GM12864 (cell line): ENCODE results near the gene TMEM79.

Experiments
- DNase-seq: peaks from one replicate; pipeline ENCODE4 v3.0.0-alpha.2; 2011; ENCODE audit warnings: low read depth
- H3K4me3 ChIP-seq: 2 replicates; pipeline ENCODE4 v1.5.1; 2011; ENCODE audit warnings: mild to moderate bottlenecking, low read depth, low read length, control low read depth
- CTCF ChIP-seq: IDR thresholded peaks from 2 replicates; pipeline ENCODE4 v1.5.1; 2011; ENCODE audit warnings: low read depth, mild to moderate bottlenecking, moderate library complexity, low read length, control low read depth, inconsistent platforms; ENCODE audit errors: missing control alignments

The TMEM79 gene

GRCh38 chr1:156295391-156295947, 11.3 kb downstream of the TMEM79 start, which contains the start of gene GLMP:
GLMP (minus strand) TSS chr1:156295679; CDS start chr1:156295645, 34 bp downstream.
- H3K4me3 ChIP-seq = peak within 1 kb of the TSS; percentile 65
- DNase-seq = no peak
- no peak for TF ChIP-seq CTCF

- TF ChIP-seq CTCF = no peak
- H3K4me3 ChIP-seq = no peak within 1 kb of the TSS
- no peak for DNase-seq
Measured at GRCh38 chr1:156298852-156299357, 14.8 kb downstream of the TMEM79 start, which contains the start of gene VHLL. VHLL (minus strand) TSS chr1:156299307; CDS start chr1:156299189, 118 bp downstream.

- no peak for TF ChIP-seq CTCF
- no peak for DNase-seq
- no peak overlapping the region for H3K4me3 ChIP-seq
Measured at GRCh38 chr1:156303241-156303640, 19.1 kb downstream of the TMEM79 start.

- no peak for TF ChIP-seq CTCF
- H3K4me3 ChIP-seq = no peak overlapping the region
Measured at GRCh38 chr1:156305215-156305614, 21.1 kb downstream of the TMEM79 start.

GRCh38 chr1:156308078-156308477, 24.0 kb downstream of the TMEM79 start:
- no peak for TF ChIP-seq CTCF
- no peak overlapping the region for H3K4me3 ChIP-seq
- DNase-seq = no peak

More at GRCh38 chr1:156305215-156305614, 21.1 kb downstream of the TMEM79 start:
- DNase-seq = no peak

GRCh38 chr1:156310962-156311361, 26.8 kb downstream of the TMEM79 start:
- no peak for DNase-seq
- no peak for TF ChIP-seq CTCF
- H3K4me3 ChIP-seq = no peak overlapping the region

- TF ChIP-seq CTCF = no peak
- H3K4me3 ChIP-seq = no peak overlapping the region
- no peak for DNase-seq
Measured at GRCh38 chr1:156316909-156317308, 32.8 kb downstream of the TMEM79 start.
